Fibroblast of lung (primary cell): ENCODE data around the gene MCOLN2. TPM values are rescaled to one million over a fixed set of nuclear protein-coding genes. Genes with fewer than 3 reads are reported as not detected.

Experiments used
- DNase-seq, 2 donors: peaks; one replicate each; pipeline versions ENCODE4 v3.0.0 to v3.0.0-alpha.2; 2010; ENCODE audit warnings: low read depth in 2 of 2
- H2AFZ ChIP-seq: 2 replicates; pipeline ENCODE4 v1.5.1; 2012; ENCODE audit warnings: low read length, control low read depth, inconsistent platforms
- H3K27ac ChIP-seq: 2 replicates; pipeline ENCODE4 v1.5.1; 2011; ENCODE audit warnings: low read length, control low read depth; ENCODE audit not compliant: insufficient read depth
- H3K27me3 ChIP-seq: 2 replicates; pipeline ENCODE4 v1.5.1; 2011; ENCODE audit warnings: mild to moderate bottlenecking, low read length; ENCODE audit not compliant: control insufficient read depth, insufficient read depth
- H3K36me3 ChIP-seq: 2 replicates; pipeline ENCODE4 v1.5.1; 2011; ENCODE audit warnings: low read length; ENCODE audit not compliant: control insufficient read depth, insufficient read depth
- H3K4me1 ChIP-seq: 2 replicates; pipeline ENCODE4 v1.5.1; 2011; ENCODE audit warnings: low read length; ENCODE audit not compliant: control insufficient read depth, insufficient read depth; ENCODE audit errors: extremely low read depth
- H3K4me2 ChIP-seq: 2 replicates; pipeline ENCODE4 v1.5.1; 2011; ENCODE audit warnings: low read length, control low read depth; ENCODE audit not compliant: insufficient read depth; ENCODE audit errors: extremely low read depth
- H3K4me3 ChIP-seq, 4 experiments: fragments of 200-600 bp in 1 of 4; sonication (generic) in 1 of 4; replicated peaks in 1 of 4; 2 replicates each; pipeline ENCODE4 v1.5.1; 2011 to 2016; ENCODE audit warnings: low read length in 4 of 4, low read depth in 3 of 4, mild to moderate bottlenecking in 3 of 4, control low read depth in 2 of 4, inconsistent platforms in 1 of 4, mixed read lengths in 1 of 4; ENCODE audit not compliant: insufficient read depth in 1 of 4; ENCODE audit errors: control extremely low read depth in 1 of 4
- H3K79me2 ChIP-seq: 2 replicates; pipeline ENCODE4 v1.5.1; 2012; ENCODE audit warnings: mild to moderate bottlenecking, low read length, inconsistent platforms; ENCODE audit not compliant: control insufficient read depth, insufficient read depth
- H3K9ac ChIP-seq: 2 replicates; pipeline ENCODE4 v1.5.1; 2011; ENCODE audit warnings: mild to moderate bottlenecking, low read length, control low read depth; ENCODE audit not compliant: insufficient read depth
- H3K9me3 ChIP-seq: 2 replicates; pipeline ENCODE4 v1.5.1; 2012; ENCODE audit warnings: low read depth, low read length; ENCODE audit not compliant: control insufficient read depth, insufficient read depth
- H4K20me1 ChIP-seq: 2 replicates; pipeline ENCODE4 v1.5.1; 2011; ENCODE audit warnings: low read length; ENCODE audit not compliant: control insufficient read depth, insufficient read depth; ENCODE audit errors: extremely low read depth
- EZH2 ChIP-seq: IDR thresholded peaks from 2 replicates; pipeline ENCODE4 v1.5.1; 2012; ENCODE audit warnings: low read length, control low read depth, mild to moderate bottlenecking; ENCODE audit errors: missing control alignments
- polyA plus RNA-seq, 2 donors: library from polyadenylated mRNA; depleted of rRNA in 1 of 2; stranded (reverse) in 1 of 2; unstranded in 1 of 2; fragments of >200 nt; gene quantifications; 2 replicates each; pipeline ENCODE4 v1.2.1, GENCODE V29; 2011 to 2012; ENCODE audit warnings: missing spikeins in 1 of 2
- total RNA-seq: library from RNA; depleted of rRNA; stranded (reverse); fragments of >200 nt; gene quantifications from 2 replicates; pipeline ENCODE4 v1.2.1, GENCODE V29; 2014
- TF ChIP-seq, protein P1 (sequence below), 2 donors: IDR thresholded peaks in 1 of 2; conservative IDR thresholded peaks in 1 of 2; 1 replicate in 1 of 2; 2 replicates in 1 of 2; pipeline ENCODE4 v1.5.1; 2011 to 2012; ENCODE audit warnings: low read length in 2 of 2, control low read depth in 1 of 2, inconsistent platforms in 1 of 2, low read depth in 1 of 2, mild to moderate bottlenecking in 1 of 2

Gene MCOLN2
- total and polyA plus RNA-seq, 2 donors (not counting 1 experiment from before 2014, with no cell fraction given): 0.44 to 1.5 TPM

DNA sequence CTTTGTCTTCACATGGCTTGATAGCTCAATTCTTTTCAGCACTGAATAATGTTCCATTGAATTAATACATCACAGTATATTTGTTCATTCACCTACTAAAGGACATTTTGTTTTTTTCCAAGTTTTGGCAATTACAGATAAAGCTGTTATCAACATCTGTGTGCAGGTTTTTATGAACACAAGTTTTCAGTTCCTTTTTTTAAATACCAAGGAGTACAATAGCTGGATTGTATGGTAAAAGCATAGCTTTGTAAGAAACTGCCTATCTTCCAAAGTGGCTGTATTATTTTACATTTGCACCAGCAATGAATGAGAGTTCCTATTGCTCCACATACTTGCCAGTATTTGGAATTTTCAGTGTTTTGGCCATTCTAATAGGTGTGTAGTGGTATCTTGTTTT, 4.8 kb upstream of the MCOLN2 start:
- Histone ChIP-seq H2AFZ (no peak overlapping the region), H3K9me3 (no peaks in the 10 kb centered on the region), H4K20me1 (no peaks in the 10 kb centered on the region), H3K4me3 (no peak overlapping the region), H3K79me2 (no peaks in the 10 kb centered on the region), H3K4me2 (no peak overlapping the region), H3K4me1 (peaks cover 2% of the 10 kb centered on the region), H3K36me3 (no peaks in the 10 kb centered on the region), H3K27me3 (peaks cover 35% of the 10 kb centered on the region), H3K27ac (no peak overlapping the region), H3K9ac (no peak overlapping the region)
- TF ChIP-seq, protein P1, sequence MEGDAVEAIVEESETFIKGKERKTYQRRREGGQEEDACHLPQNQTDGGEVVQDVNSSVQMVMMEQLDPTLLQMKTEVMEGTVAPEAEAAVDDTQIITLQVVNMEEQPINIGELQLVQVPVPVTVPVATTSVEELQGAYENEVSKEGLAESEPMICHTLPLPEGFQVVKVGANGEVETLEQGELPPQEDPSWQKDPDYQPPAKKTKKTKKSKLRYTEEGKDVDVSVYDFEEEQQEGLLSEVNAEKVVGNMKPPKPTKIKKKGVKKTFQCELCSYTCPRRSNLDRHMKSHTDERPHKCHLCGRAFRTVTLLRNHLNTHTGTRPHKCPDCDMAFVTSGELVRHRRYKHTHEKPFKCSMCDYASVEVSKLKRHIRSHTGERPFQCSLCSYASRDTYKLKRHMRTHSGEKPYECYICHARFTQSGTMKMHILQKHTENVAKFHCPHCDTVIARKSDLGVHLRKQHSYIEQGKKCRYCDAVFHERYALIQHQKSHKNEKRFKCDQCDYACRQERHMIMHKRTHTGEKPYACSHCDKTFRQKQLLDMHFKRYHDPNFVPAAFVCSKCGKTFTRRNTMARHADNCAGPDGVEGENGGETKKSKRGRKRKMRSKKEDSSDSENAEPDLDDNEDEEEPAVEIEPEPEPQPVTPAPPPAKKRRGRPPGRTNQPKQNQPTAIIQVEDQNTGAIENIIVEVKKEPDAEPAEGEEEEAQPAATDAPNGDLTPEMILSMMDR (conservative IDR thresholded peaks at IDR 0.05 in 1 of 2, IDR thresholded peaks at IDR 0.05 in 1 of 2; ENCODE audit: low read depth in 1 of 2, low read length in 2 of 2): no peak
- TF ChIP-seq EZH2: no peak
- no peak for DNase-seq

GRCh38 chr1:84998642-84999280, 1.8 kb upstream of the MCOLN2 start:
- Histone ChIP-seq H3K4me2 (peak overlapping the region; percentile 83), H3K9ac (no peak overlapping the region), H3K36me3 (no peaks in the 10 kb centered on the region), H3K4me3 (peak overlapping the region in 1 of 4 experiments; percentile 52), H4K20me1 (no peaks in the 10 kb centered on the region), H3K9me3 (no peaks in the 10 kb centered on the region), H3K27me3 (peaks cover 43% of the 10 kb centered on the region), H3K79me2 (no peaks in the 10 kb centered on the region), H3K4me1 (peaks cover 5% of the 10 kb centered on the region), H3K27ac (no peak overlapping the region), H2AFZ (no peak overlapping the region)
- TF ChIP-seq EZH2: no peak
- TF ChIP-seq, protein P1 (conservative IDR thresholded peaks at IDR 0.05 in 1 of 2, IDR thresholded peaks at IDR 0.05 in 1 of 2; ENCODE audit: low read depth in 1 of 2, low read length in 2 of 2): no peak
- peak; percentile 12 to 14 for DNase-seq

- Histone ChIP-seq H4K20me1 (no peaks in the 10 kb centered on the region), H3K9ac (no peak overlapping the region), H3K4me3 (peak overlapping the region; percentile 44 to 62 (median 54)), H3K27me3 (peaks cover 39% of the 10 kb centered on the region), H3K79me2 (no peaks in the 10 kb centered on the region), H3K9me3 (no peaks in the 10 kb centered on the region), H3K4me1 (peaks cover 5% of the 10 kb centered on the region), H3K4me2 (peak overlapping the region; percentile 83), H3K36me3 (no peaks in the 10 kb centered on the region), H2AFZ (peak overlapping the region; percentile 8), H3K27ac (no peak overlapping the region)
- DNase-seq: peak; percentile 14 to 15
- TF ChIP-seq, protein P1 (conservative IDR thresholded peaks at IDR 0.05 in 1 of 2, IDR thresholded peaks at IDR 0.05 in 1 of 2; ENCODE audit: low read depth in 1 of 2, low read length in 2 of 2): no peak
- TF ChIP-seq EZH2: peak; percentile 76
Measured at GRCh38 chr1:84997667-84998600, 1.0 kb upstream of the MCOLN2 start.
